ENCODE data around the gene ANKRD27. TPM values are rescaled to one million over a fixed set of nuclear protein-coding genes. Genes with fewer than 3 reads are reported as not detected.
"Not testable (repeated sequence)": the region's sequence is repeated elsewhere in the genome, so short reads cannot be mapped to it uniquely, and the experiment has no call there.

ANKRD27 gene
- total RNA-seq, 1 donor from 2014 or later: 24.9 TPM

DNA sequence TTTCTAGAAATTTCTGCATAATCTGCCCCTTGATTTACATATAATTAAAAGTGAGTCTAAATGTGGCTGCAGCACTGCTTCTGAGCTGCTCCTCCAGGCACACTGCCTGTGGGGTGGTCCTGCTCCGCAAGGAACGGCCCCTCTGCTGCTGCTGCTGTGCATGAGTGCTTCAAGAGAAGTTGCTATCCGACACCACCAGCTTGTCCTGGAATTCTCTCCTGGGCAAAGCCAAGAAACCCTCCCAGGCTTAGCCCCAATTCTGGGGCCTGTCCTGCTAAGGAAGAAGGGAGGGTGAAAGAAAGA lies 101.5 kb downstream of the ANKRD27 start:
- Mint-ChIP-seq H3K27me3 (ENCODE audit: insufficient read depth, low read depth) (peaks cover 3% of the 10 kb centered on the region), H3K4me3 (no peak overlapping the region), H3K4me1 (peaks cover 8% of the 10 kb centered on the region), H3K36me3 (no peaks in the 10 kb centered on the region), H3K27ac (no peak overlapping the region), H3K9me3 (peaks cover 3% of the 10 kb centered on the region)
- Histone ChIP-seq H3K4me3 (no peak overlapping the region), H3K36me3 (no peaks in the 10 kb centered on the region), H4K20me1 (ENCODE audit: low read depth) (no peaks in the 10 kb centered on the region), H2AFZ (replicated peaks) (no peak overlapping the region), H3F3A (ENCODE audit: low read depth) (no peaks in the 10 kb centered on the region), H3K27me3 (peaks cover 20% of the 10 kb centered on the region), H3K79me2 (ENCODE audit: low read depth) (no peaks in the 10 kb centered on the region), H3K4me2 (no peak overlapping the region), H3K9ac (no peak overlapping the region), H3K9me3 (ENCODE audit: low read depth) (no peaks in the 10 kb centered on the region), H3K27ac (no peak overlapping the region), H3K4me1 (no peaks in the 10 kb centered on the region)
- DNase-seq (ENCODE audit: low spot score): peak; percentile 24
- TF ChIP-seq EZH2phosphoT487 (IDR thresholded peaks at IDR 0.05): no peak
- no peak for TF ChIP-seq EZH2 (IDR thresholded peaks at IDR 0.05)
- TF ChIP-seq, protein P1, sequence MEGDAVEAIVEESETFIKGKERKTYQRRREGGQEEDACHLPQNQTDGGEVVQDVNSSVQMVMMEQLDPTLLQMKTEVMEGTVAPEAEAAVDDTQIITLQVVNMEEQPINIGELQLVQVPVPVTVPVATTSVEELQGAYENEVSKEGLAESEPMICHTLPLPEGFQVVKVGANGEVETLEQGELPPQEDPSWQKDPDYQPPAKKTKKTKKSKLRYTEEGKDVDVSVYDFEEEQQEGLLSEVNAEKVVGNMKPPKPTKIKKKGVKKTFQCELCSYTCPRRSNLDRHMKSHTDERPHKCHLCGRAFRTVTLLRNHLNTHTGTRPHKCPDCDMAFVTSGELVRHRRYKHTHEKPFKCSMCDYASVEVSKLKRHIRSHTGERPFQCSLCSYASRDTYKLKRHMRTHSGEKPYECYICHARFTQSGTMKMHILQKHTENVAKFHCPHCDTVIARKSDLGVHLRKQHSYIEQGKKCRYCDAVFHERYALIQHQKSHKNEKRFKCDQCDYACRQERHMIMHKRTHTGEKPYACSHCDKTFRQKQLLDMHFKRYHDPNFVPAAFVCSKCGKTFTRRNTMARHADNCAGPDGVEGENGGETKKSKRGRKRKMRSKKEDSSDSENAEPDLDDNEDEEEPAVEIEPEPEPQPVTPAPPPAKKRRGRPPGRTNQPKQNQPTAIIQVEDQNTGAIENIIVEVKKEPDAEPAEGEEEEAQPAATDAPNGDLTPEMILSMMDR (IDR thresholded peaks at IDR 0.05): no peak

- H3K79me2 ChIP-seq (ENCODE audit: low read depth); H3K4me1 ChIP-seq; H3K4me1 Mint-ChIP-seq; H3K27me3 Mint-ChIP-seq (ENCODE audit: insufficient read depth, low read depth); H3K9ac ChIP-seq; H3K4me2 ChIP-seq; H3F3A ChIP-seq (ENCODE audit: low read depth); DNase-seq (ENCODE audit: low spot score); H3K27ac ChIP-seq; H2AFZ ChIP-seq (replicated peaks); H3K36me3 Mint-ChIP-seq; H4K20me1 ChIP-seq (ENCODE audit: low read depth); H3K9me3 Mint-ChIP-seq; H3K9me3 ChIP-seq (ENCODE audit: low read depth); H3K4me3 ChIP-seq; H3K4me3 Mint-ChIP-seq; H3K36me3 ChIP-seq: not testable (repeated sequence)
- peaks cover 14% of the 10 kb centered on the region for H3K27me3 ChIP-seq
- H3K27ac Mint-ChIP-seq: peak overlapping the region; percentile 54
Observed at GRCh38 chr19:32572700-32573491, 102.1 kb downstream of the ANKRD27 start.

DNA sequence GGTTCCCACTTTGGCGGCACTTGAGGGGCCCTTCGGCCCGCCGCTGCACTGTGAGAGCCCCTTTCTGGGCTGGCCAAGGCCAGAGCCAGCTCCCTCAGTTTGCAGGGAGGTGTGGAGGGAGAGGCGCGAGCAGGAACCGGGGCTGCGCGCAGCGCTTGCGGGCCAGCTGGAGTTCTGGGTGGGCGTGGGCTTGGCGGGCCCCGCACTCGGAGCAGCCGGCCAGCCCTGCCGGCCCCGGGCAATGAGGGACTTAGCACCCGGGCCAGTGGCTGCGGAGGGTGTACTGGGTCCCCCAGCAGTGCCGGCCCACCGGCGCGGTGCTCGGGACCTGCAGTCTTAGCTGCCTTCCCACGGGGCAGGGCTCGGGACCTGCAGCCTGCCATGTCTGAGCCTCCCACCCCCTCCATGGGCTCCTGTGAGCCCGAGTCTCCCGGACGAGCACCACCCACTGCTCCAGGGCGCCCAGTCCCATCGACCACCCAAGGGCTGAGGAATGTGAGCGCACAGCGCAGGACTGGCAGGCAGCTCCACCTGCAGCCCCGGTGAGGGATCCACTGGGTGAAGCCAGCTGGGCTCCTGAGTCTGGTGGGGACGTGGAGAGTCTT lies 103.4 kb downstream of the ANKRD27 start:
- not testable (repeated sequence) for H3K9me3 ChIP-seq (ENCODE audit: low read depth); H3K9ac ChIP-seq; H2AFZ ChIP-seq (replicated peaks); H3F3A ChIP-seq (ENCODE audit: low read depth); H3K36me3 ChIP-seq; H3K4me3 Mint-ChIP-seq; H3K27ac ChIP-seq; H3K9me3 Mint-ChIP-seq; H3K36me3 Mint-ChIP-seq; H3K4me1 Mint-ChIP-seq; H3K4me3 ChIP-seq; DNase-seq (ENCODE audit: low spot score); H4K20me1 ChIP-seq (ENCODE audit: low read depth); H3K27ac Mint-ChIP-seq; H3K4me2 ChIP-seq; H3K27me3 Mint-ChIP-seq (ENCODE audit: insufficient read depth, low read depth); H3K4me1 ChIP-seq; H3K79me2 ChIP-seq (ENCODE audit: low read depth); H3K27me3 ChIP-seq

- no peak overlapping the region for H3K9ac ChIP-seq
- Mint-ChIP-seq H3K9me3 (no peaks in the 10 kb centered on the region), H3K36me3 (no peaks in the 10 kb centered on the region), H3K27ac (peak overlapping the region; percentile 8), H3K4me3 (no peak overlapping the region), H3K27me3 (ENCODE audit: insufficient read depth, low read depth) (peaks cover 3% of the 10 kb centered on the region), H3K4me1 (peaks cover 8% of the 10 kb centered on the region)
- DNase-seq (ENCODE audit: low spot score): peak; percentile 81
- H3K27me3 ChIP-seq: no peaks in the 10 kb centered on the region
- no peaks in the 10 kb centered on the region for H3K36me3 ChIP-seq
- no peaks in the 10 kb centered on the region for H4K20me1 ChIP-seq (ENCODE audit: low read depth)
- no peaks in the 10 kb centered on the region for H3K79me2 ChIP-seq (ENCODE audit: low read depth)
- peak overlapping the region; percentile 68 for H2AFZ ChIP-seq (replicated peaks)
- no peaks in the 10 kb centered on the region for H3F3A ChIP-seq (ENCODE audit: low read depth)
- no peak overlapping the region for H3K4me3 ChIP-seq
- no peaks in the 10 kb centered on the region for H3K4me1 ChIP-seq
- H3K4me2 ChIP-seq: no peak overlapping the region
- H3K9me3 ChIP-seq (ENCODE audit: low read depth): no peaks in the 10 kb centered on the region
- TF ChIP-seq EZH2phosphoT487 (IDR thresholded peaks at IDR 0.05): no peak
- TF ChIP-seq EZH2 (IDR thresholded peaks at IDR 0.05): no peak
- TF ChIP-seq, protein P1 (IDR thresholded peaks at IDR 0.05): peak; percentile 87
- H3K27ac ChIP-seq: no peak overlapping the region
Observed at GRCh38 chr19:32570081-32570785, 104.7 kb downstream of the ANKRD27 start.
